ENCODE data around the gene OAS1.
"Not testable (repeated sequence)": the region's sequence is repeated elsewhere in the genome, so short reads cannot be mapped to it uniquely, and the experiment has no call there.

OAS1 gene

DNA sequence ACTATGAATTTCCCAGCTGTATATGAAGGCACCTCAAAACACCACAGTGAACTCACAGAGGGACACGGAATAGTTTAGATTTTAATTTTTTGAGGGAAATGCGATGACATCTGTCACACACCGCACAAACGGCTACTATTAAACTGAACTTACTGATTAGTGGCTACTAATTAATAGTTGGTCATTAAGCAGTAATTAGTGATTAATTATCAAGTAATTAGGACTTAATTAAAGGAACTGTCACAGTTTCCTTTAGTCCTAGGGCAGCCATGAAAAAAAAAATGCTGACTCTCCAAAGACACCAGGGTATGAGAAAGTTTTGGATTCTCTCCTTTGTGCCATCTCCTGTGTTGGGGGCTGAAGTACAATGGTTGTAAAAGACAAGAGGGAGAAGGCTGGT, 2.9 kb downstream of the OAS1 start:
- POLR2A ChIA-PET = no interaction called here
- TF ChIP-seq SUZ12 (IDR thresholded peaks at IDR 0.05) (no peak), BHLHE40 (IDR thresholded peaks at IDR 0.05; ENCODE audit: borderline replicate concordance) (no peak), ZNF384 (IDR thresholded peaks at IDR 0.05) (no peak), TARDBP (IDR thresholded peaks at IDR 0.05) (no peak), L3MBTL2 (conservative IDR thresholded peaks at IDR 0.05) (no peak), FOXM1 (IDR thresholded peaks at IDR 0.05; ENCODE audit: borderline replicate concordance) (no peak), FOXA1 (IDR thresholded peaks at IDR 0.05) (no peak), LEF1 (IDR thresholded peaks at IDR 0.05; ENCODE audit: borderline replicate concordance) (no peak), HDGF (IDR thresholded peaks at IDR 0.05; ENCODE audit: borderline replicate concordance) (no peak), CTBP1 (IDR thresholded peaks at IDR 0.05; ENCODE audit: borderline replicate concordance) (no peak), ELF4 (IDR thresholded peaks at IDR 0.05) (no peak), FOXK2 (IDR thresholded peaks at IDR 0.05) (no peak), SP1 (IDR thresholded peaks at IDR 0.05) (no peak), NFRKB (IDR thresholded peaks at IDR 0.05) (no peak), ARNT (IDR thresholded peaks at IDR 0.05) (no peak)
- TF ChIP-seq, protein P1, sequence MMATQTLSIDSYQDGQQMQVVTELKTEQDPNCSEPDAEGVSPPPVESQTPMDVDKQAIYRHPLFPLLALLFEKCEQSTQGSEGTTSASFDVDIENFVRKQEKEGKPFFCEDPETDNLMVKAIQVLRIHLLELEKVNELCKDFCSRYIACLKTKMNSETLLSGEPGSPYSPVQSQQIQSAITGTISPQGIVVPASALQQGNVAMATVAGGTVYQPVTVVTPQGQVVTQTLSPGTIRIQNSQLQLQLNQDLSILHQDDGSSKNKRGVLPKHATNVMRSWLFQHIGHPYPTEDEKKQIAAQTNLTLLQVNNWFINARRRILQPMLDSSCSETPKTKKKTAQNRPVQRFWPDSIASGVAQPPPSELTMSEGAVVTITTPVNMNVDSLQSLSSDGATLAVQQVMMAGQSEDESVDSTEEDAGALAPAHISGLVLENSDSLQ (IDR thresholded peaks at IDR 0.05) = no peak
- CTCF ChIA-PET = no interaction called here
- no peak for DNase-seq (ENCODE audit: extremely low spot score)

DNA sequence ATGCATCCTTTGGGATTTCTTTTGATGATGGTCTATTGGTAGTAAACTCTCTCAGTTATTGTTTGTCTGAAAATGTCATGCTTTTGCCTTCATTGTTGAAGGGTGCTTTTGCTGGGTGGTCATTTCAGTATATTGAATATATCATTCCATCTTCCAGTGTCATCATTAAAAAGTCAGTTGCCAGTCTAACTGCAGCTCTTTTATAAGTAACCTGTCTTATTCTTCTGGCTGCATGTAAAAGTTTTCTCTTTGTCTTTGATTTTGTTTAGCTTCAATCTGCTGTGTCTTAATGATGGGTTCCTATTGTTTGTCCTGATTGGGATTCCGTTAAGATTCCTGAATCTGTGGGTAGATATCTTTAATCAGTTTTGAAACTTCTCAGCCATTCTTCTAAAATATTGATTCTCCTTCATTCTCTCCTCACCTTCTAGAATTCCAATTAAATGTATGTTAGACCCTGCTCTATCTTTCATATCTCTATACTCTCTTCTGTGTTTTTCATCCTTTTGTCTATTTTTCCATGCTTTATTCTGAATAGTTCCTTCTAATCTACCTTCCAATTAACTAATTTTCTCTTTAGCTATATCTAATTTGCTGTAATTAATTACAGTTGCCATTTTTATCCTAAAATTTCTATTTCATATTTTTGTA, 6.4 kb downstream of the OAS1 start:
- CTCF ChIA-PET = no interaction called here

DNA sequence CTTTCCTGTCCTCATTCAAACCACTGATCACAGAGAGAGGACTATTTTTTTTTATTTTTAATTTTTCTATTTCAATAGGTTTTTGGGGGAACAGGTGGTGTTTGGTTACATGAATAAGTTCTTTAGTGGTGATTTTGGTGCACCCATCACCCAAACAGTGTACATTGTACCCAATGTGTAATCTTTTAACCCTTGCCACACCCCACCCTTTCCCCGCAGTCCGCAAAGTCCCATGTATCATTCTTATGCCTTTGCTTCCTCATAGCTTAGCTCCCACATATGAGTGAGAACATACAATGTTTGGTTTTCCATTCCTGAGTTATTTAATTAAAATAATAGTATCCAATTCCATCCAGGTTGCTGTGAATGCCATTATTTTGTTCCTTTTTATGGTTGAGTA, 7.1 kb downstream of the OAS1 start:
- POLR2A ChIA-PET; DNase-seq (ENCODE audit: extremely low spot score); CTCF ChIA-PET: not testable (repeated sequence)

More for the DNA sequence above, 6.4 kb downstream of the OAS1 start:
- DNase-seq (ENCODE audit: extremely low spot score) = no peak
- TF ChIP-seq, protein P1 (IDR thresholded peaks at IDR 0.05) = no peak
- no peak for TF ChIP-seq ARNT (IDR thresholded peaks at IDR 0.05)
- no peak for TF ChIP-seq ZNF384 (IDR thresholded peaks at IDR 0.05)
- no peak for TF ChIP-seq FOXM1 (IDR thresholded peaks at IDR 0.05; ENCODE audit: borderline replicate concordance)
- TF ChIP-seq BHLHE40 (IDR thresholded peaks at IDR 0.05; ENCODE audit: borderline replicate concordance) = no peak
- POLR2A ChIA-PET = no interaction called here

- CTCF ChIA-PET = no interaction called here
- TF ChIP-seq FOXK2 (IDR thresholded peaks at IDR 0.05) (no peak), FOXA1 (IDR thresholded peaks at IDR 0.05) (no peak), SUZ12 (IDR thresholded peaks at IDR 0.05) (no peak), HDGF (IDR thresholded peaks at IDR 0.05; ENCODE audit: borderline replicate concordance) (no peak), ARNT (IDR thresholded peaks at IDR 0.05) (no peak), L3MBTL2 (conservative IDR thresholded peaks at IDR 0.05) (no peak), BHLHE40 (IDR thresholded peaks at IDR 0.05; ENCODE audit: borderline replicate concordance) (no peak), LEF1 (IDR thresholded peaks at IDR 0.05; ENCODE audit: borderline replicate concordance) (no peak)
- TF ChIP-seq, protein P1 (IDR thresholded peaks at IDR 0.05) = no peak
- POLR2A ChIA-PET = no interaction called here
- DNase-seq (ENCODE audit: extremely low spot score) = no peak
These were observed 9.5 kb downstream of the OAS1 start for GRCh38 chr12:112916270-112916669.

GRCh38 chr12:112919121-112919520, 12.4 kb downstream of the OAS1 start:
- TF ChIP-seq L3MBTL2 (conservative IDR thresholded peaks at IDR 0.05) = no peak
- TF ChIP-seq LEF1 (IDR thresholded peaks at IDR 0.05; ENCODE audit: borderline replicate concordance) = no peak
- no peak for TF ChIP-seq ZNF384 (IDR thresholded peaks at IDR 0.05)
- TF ChIP-seq CTBP1 (IDR thresholded peaks at IDR 0.05; ENCODE audit: borderline replicate concordance) = no peak
- no peak for TF ChIP-seq SUZ12 (IDR thresholded peaks at IDR 0.05)
- no peak for TF ChIP-seq ELF4 (IDR thresholded peaks at IDR 0.05)
- no peak for TF ChIP-seq ARNT (IDR thresholded peaks at IDR 0.05)
- TF ChIP-seq FOXK2 (IDR thresholded peaks at IDR 0.05) = no peak
- no peak for TF ChIP-seq FOXA1 (IDR thresholded peaks at IDR 0.05)
- TF ChIP-seq, protein P1 (IDR thresholded peaks at IDR 0.05) = no peak
- TF ChIP-seq NFRKB (IDR thresholded peaks at IDR 0.05) = no peak
- no peak for TF ChIP-seq TARDBP (IDR thresholded peaks at IDR 0.05)
- TF ChIP-seq BHLHE40 (IDR thresholded peaks at IDR 0.05; ENCODE audit: borderline replicate concordance) = no peak
- TF ChIP-seq HDGF (IDR thresholded peaks at IDR 0.05; ENCODE audit: borderline replicate concordance) = no peak
- TF ChIP-seq FOXM1 (IDR thresholded peaks at IDR 0.05; ENCODE audit: borderline replicate concordance) = no peak
- TF ChIP-seq SP1 (IDR thresholded peaks at IDR 0.05) = no peak
- DNase-seq (ENCODE audit: extremely low spot score) = no peak
- CTCF ChIA-PET = no interaction called here
- POLR2A ChIA-PET = no interaction called here

- POLR2A ChIA-PET = no interaction called here
- no peak for DNase-seq (ENCODE audit: extremely low spot score)
- CTCF ChIA-PET = no interaction called here
- TF ChIP-seq TARDBP (IDR thresholded peaks at IDR 0.05) (no peak), CTBP1 (IDR thresholded peaks at IDR 0.05; ENCODE audit: borderline replicate concordance) (no peak), ZNF384 (IDR thresholded peaks at IDR 0.05) (no peak)
These were observed 18.2 kb downstream of the OAS1 start for GRCh38 chr12:112924986-112925385.

DNA sequence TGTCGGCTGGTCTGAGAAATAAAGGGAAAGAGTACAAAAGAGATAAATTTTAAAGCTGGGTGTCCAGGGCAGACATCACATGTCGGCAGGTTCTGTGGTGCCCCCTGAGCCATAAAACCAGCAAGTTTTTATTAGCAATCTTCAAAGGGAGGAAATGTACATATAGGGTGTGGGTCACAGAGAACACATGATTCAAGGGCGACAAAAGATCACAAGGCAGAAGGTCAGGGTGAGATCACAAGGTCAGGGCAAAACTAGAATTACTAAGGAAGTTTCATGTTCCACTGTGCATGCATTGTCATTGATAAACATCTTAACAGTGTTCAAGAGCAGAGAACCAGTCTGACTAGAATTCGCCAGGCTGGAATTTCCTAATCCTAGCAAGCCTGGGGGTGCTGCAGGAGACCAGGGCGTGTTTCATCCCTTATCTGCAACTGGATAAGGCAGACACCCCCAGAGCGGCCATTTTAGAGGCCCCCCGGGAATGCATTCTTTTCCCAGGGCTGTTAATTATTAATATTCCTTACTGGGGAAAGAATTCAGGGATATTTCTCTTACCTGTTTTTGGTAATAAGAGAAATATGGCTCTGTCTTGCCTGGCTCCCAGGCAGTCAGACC, 19.8 kb downstream of the OAS1 start:
- POLR2A ChIA-PET; CTCF ChIA-PET; DNase-seq (ENCODE audit: extremely low spot score): not testable (repeated sequence)

Measured in HEK293T (cell line).